ENCODE measurements around the gene FOXJ2.
"Not testable (repeated sequence)": the region's sequence is repeated elsewhere in the genome, so short reads cannot be mapped to it uniquely, and the experiment has no call there.

GRCh38 chr12:8089277-8089676 is 56.8 kb downstream of the FOXJ2 start:
- not testable (repeated sequence) for TF ChIP-seq POLR2A (IDR thresholded peaks at IDR 0.05; ENCODE audit: low read depth, low read length); TAF1 (IDR thresholded peaks at IDR 0.05; ENCODE audit: borderline replicate concordance, low read depth, low read length)
